HepG2 (cell line): ENCODE measurements around the gene FGF19. TPM values are rescaled to one million over a fixed set of nuclear protein-coding genes. Genes with fewer than 3 reads are reported as not detected.

Experiments
- ATAC-seq: fragments of 200-7000 bp; cut with Tn5 transposase; 3 replicates; pipeline ENCODE4 v1.9.1; 2020; ENCODE audit warnings: mild to moderate bottlenecking, moderate library complexity
- BruUV-seq: library from RNA; stranded (reverse); fragments of 400-500 nt; replicated peaks from 2 replicates; lab custom pipeline; 2021; lab: Mats Ljungman, UMichigan
- CTCF ChIA-PET: fragments of 300-600 bp; formaldehyde crosslinking; extraction: SDS; loops from one replicate; lab custom pipeline; 2021; ENCODE audit warnings: low total read pairs, inconsistent platforms, low intra/inter-chr PET ratio; lab: Yijun Ruan, JAX
- POLR2A ChIA-PET: fragments of 350-600 bp; sonication (Branson Sonifier 250); formaldehyde crosslinking; loops from one replicate; lab custom pipeline; 2020; ENCODE audit warnings: antibody characterized with exemption, inconsistent platforms; lab: Yijun Ruan, JAX
- DNase-seq: peaks from one replicate; pipeline ENCODE4 v3.0.0-alpha.2; 2015; ENCODE audit warnings: low spot score
- FAIRE-seq: peaks from 3 replicates; lab custom pipeline; 2011; peaks lifted over from hg19 to GRCh38; lab: Jason Lieb, UNC
- H2AFZ ChIP-seq: one replicate; pipeline ENCODE4 v1.6.1; 2011; ENCODE audit warnings: low read length, inconsistent platforms
- H3K27ac ChIP-seq: fragments of 300-600 bp; 3 replicates; pipeline ENCODE4 v1.8.0; 2011; ENCODE audit warnings: mixed run types, mild to moderate bottlenecking, mixed read lengths, low read length, inconsistent platforms; ENCODE audit not compliant: insufficient read depth; ENCODE audit errors: extremely low read length
- H3K27me3 ChIP-seq, 2 experiments: fragments of 200-600 bp in 1 of 2; 2 replicates in 1 of 2; 3 replicates in 1 of 2; pipeline versions ENCODE4 v1.6.0 to v1.8.0; 2011; ENCODE audit warnings: low read length in 2 of 2, mild to moderate bottlenecking in 2 of 2, moderate library complexity in 2 of 2, inconsistent platforms in 1 of 2; ENCODE audit not compliant: insufficient read depth in 2 of 2, control insufficient read depth in 1 of 2
- H3K36me3 ChIP-seq, 2 experiments: fragments of 200-600 bp in 1 of 2; replicated peaks in 1 of 2; 2 replicates in 1 of 2; 3 replicates in 1 of 2; pipeline versions ENCODE4 v1.5.1 to v1.8.0; 2011; ENCODE audit warnings: low read length in 2 of 2, inconsistent platforms in 1 of 2; ENCODE audit not compliant: insufficient read depth in 2 of 2, control insufficient read depth in 1 of 2
- H3K4me1 ChIP-seq: 2 replicates; pipeline ENCODE4 v1.5.1; 2012; ENCODE audit warnings: low read length, inconsistent platforms; ENCODE audit not compliant: insufficient read depth
- H3K4me2 ChIP-seq: 2 replicates; pipeline ENCODE4 v1.6.0; 2011; ENCODE audit warnings: low read depth, low read length, inconsistent platforms
- H3K4me3 ChIP-seq, 3 experiments: fragments of 200-600 bp in 1 of 3; sonication (generic), shearing (Covaris generic) in 1 of 3; replicated peaks in 1 of 3; 2 replicates each; pipeline ENCODE4 v1.5.1; 2011 to 2016; ENCODE audit warnings: low read length in 3 of 3, inconsistent platforms in 2 of 3, low read depth in 2 of 3, mild to moderate bottlenecking in 2 of 3, control low read depth in 1 of 3, mixed read lengths in 1 of 3; ENCODE audit not compliant: insufficient read depth in 1 of 3
- H3K79me2 ChIP-seq: one replicate; pipeline ENCODE4 v1.6.1; 2011; ENCODE audit warnings: low read length, inconsistent platforms; ENCODE audit not compliant: insufficient read depth
- H3K9ac ChIP-seq: 2 replicates; pipeline ENCODE4 v1.6.0; 2011; ENCODE audit warnings: mild to moderate bottlenecking, low read depth, low read length, inconsistent platforms; ENCODE audit not compliant: insufficient read depth
- H3K9me3 ChIP-seq: 2 replicates; pipeline ENCODE4 v1.5.1; 2012; ENCODE audit warnings: mild to moderate bottlenecking, low read length
- H4K20me1 ChIP-seq: 2 replicates; pipeline ENCODE4 v1.6.0; 2011; ENCODE audit warnings: inconsistent platforms, mild to moderate bottlenecking, low read length, moderate library complexity; ENCODE audit not compliant: insufficient read depth
- GTF3A ChIP-seq: sonication (generic); formaldehyde crosslinking; conservative IDR thresholded peaks from 2 replicates; pipeline ENCODE4 v1.4.0; 2020; ENCODE audit warnings: mild to moderate bottlenecking, missing genetic modification reagents
- MNT ChIP-seq: fragments of 450-650 bp; IDR thresholded peaks from 2 replicates; pipeline ENCODE4 v1.6.1; 2016
- NBN ChIP-seq: fragments of 450-650 bp; conservative IDR thresholded peaks from 2 replicates; pipeline ENCODE4 v1.6.1; 2017
- POLR2G ChIP-seq: fragments of 200-400 bp; formaldehyde crosslinking; IDR thresholded peaks from 2 replicates; pipeline ENCODE4 v1.6.1; 2018; ENCODE audit warnings: mild to moderate bottlenecking, low read depth, low read length, moderate library complexity
- RBM22 ChIP-seq: fragments of 200-400 bp; formaldehyde crosslinking; optimal IDR thresholded peaks from 2 replicates; pipeline ENCODE3; 2017; ENCODE audit warnings: mild to moderate bottlenecking, low read length, moderate library complexity
- WGBS: methylation state at CpG from one replicate; pipeline ENCODE4 v1.1.6; 2017; ENCODE audit warnings: low lambda C conversion rate; 5-methylcytosine and 5-hydroxymethylcytosine counted together
- in situ Hi-C: cut with HindIII; loops from 2 replicates; pipeline ENCODE4 v1.10.0; 2017; ENCODE audit warnings: low pct_unique_long_range_greater_than_20kb; ENCODE audit not compliant: extremely low pct_ligation_motif_present
- intact Hi-C: fragments of 100-400 bp; cut with micrococcal nuclease; formaldehyde crosslinking; loops from one replicate; pipeline ENCODE4 v1.10.0; 2022; ENCODE audit not compliant: unreplicated experiment
- polyA plus RNA-seq, 8 experiments: library from polyadenylated mRNA; depleted of rRNA in 3 of 8; stranded (reverse) in 7 of 8; unstranded in 1 of 8; fragments of >200 nt; fragmentation: Illumina TruSeq in 4 of 8; extraction: Trizol in 4 of 8; gene quantifications; 2 replicates each; pipeline versions ENCODE4 v1.2.1 to v1.2.3, GENCODE V29; 2011 to 2016; ENCODE audit warnings: low read depth in 4 of 8, missing spikeins in 1 of 8, mixed read lengths in 1 of 8; ENCODE audit not compliant: insufficient read depth in 1 of 8
- total RNA-seq, 5 experiments: library from RNA; depleted of rRNA; stranded (reverse); fragments of >200 nt; fragmentation: Illumina TruSeq; extraction: Trizol; gene quantifications; 2 replicates each; pipeline ENCODE4 v1.2.3, GENCODE V29; 2016; ENCODE audit warnings: low read depth in 1 of 5

FGF19 gene
- total and polyA plus RNA-seq, 2 of the 13 experiments (the other 11 are each of a cell fraction or from before 2014, with no cell fraction given), result 0.07 TPM; not detected in 1

DNA sequence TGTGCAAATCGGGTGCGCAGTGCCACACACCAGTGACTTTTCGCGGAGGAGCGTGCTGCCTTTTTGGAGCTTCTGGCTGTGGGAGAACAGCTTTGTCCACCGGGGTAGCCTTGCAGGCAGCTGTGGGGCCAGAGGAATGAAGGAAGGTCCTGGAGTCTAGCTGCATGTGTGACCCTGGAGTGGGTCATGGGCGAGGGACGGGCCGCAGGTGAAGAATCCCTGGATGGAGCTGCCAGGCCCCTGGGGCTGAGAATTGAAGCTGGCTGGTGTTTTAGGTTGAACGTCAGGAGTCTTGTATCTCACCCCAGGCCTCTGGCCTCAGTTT lies 54.3 kb downstream of the FGF19 start:
- ChIA-PET POLR2A (interaction anchor here (1.7 to 1.8 kb wide), 2 partner anchors 9 to 18 kb away, joined by 6 to 10 read pairs; no protein-coding TSS in a partner anchor), CTCF (no interaction called here)
- Histone ChIP-seq H3K79me2 (peaks cover 20% of the 10 kb centered on the region), H4K20me1 (peaks cover 32% of the 10 kb centered on the region), H3K4me3 (no peak overlapping the region), H3K27ac (no peak overlapping the region), H3K9me3 (no peaks in the 10 kb centered on the region), H3K36me3 (peaks cover 31 to 84% of the 10 kb centered on the region in 2 experiments), H3K9ac (no peak overlapping the region), H3K4me1 (peaks cover 38% of the 10 kb centered on the region), H2AFZ (no peak overlapping the region), H3K4me2 (no peak overlapping the region), H3K27me3 (no peaks in the 10 kb centered on the region)
- DNase-seq, result no peak
- WGBS, result 100% methylated on average over 6 of the region's 10 CpGs
- no peak for ATAC-seq
- in situ Hi-C loops (loop anchor here (25.0 kb wide), 1 partner anchor 212 kb away; no protein-coding TSS in a partner anchor), intact Hi-C loops (loop anchor here (10.0 kb wide), 2 partner anchors 155 to 545 kb away; no protein-coding TSS in a partner anchor)
- BruUV-seq, result no TSS peak
- TF ChIP-seq MNT (no peak), GTF3A (no peak), NBN (no peak), RBM22 (peak; percentile 43), POLR2G (peak; percentile 54; the same call in 1 of the 2 replicates)
- no peak for FAIRE-seq
